ENCODE data around the gene LSAMP.

DNA sequence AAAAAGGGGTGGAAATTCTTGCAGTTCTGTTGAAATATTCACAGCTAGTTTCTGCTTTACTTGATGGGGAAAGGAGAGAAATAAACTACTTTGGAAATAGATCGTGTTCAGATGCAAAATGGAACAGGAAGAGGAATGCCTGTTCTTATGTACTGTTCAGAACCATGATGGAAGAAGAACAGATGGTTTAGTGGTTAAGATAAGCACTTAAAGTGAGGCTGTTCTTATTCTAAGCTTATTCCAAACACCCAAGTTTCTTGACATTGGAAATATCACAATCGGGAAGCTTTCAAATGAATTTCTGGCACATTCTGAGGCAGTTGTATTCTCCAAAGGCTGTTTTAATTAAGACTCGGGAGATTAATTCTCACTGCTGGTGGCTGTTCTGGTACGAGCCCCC is 228.5 kb downstream of the LSAMP start:
- TF ChIP-seq, protein P1, sequence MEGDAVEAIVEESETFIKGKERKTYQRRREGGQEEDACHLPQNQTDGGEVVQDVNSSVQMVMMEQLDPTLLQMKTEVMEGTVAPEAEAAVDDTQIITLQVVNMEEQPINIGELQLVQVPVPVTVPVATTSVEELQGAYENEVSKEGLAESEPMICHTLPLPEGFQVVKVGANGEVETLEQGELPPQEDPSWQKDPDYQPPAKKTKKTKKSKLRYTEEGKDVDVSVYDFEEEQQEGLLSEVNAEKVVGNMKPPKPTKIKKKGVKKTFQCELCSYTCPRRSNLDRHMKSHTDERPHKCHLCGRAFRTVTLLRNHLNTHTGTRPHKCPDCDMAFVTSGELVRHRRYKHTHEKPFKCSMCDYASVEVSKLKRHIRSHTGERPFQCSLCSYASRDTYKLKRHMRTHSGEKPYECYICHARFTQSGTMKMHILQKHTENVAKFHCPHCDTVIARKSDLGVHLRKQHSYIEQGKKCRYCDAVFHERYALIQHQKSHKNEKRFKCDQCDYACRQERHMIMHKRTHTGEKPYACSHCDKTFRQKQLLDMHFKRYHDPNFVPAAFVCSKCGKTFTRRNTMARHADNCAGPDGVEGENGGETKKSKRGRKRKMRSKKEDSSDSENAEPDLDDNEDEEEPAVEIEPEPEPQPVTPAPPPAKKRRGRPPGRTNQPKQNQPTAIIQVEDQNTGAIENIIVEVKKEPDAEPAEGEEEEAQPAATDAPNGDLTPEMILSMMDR (IDR thresholded peaks at IDR 0.05; ENCODE audit: low read depth, low read length) = no peak
- no peak for TF ChIP-seq EZH2phosphoT487 (IDR thresholded peaks at IDR 0.05; ENCODE audit: low read depth)
